Keratinocyte (primary cell): ENCODE results near the gene P2RY8.

Experiments used
- CTCF ChIP-seq, 3 experiments: IDR thresholded peaks in 1 of 3; conservative IDR thresholded peaks in 1 of 3; optimal IDR thresholded peaks in 1 of 3; 2 replicates in 2 of 3; 3 replicates in 1 of 3; pipeline versions ENCODE3 to v1.5.1; 2011; ENCODE audit warnings: low read length in 3 of 3, mild to moderate bottlenecking in 3 of 3, moderate library complexity in 2 of 3, control low read depth in 1 of 3, inconsistent platforms in 1 of 3; ENCODE audit not compliant: insufficient read depth in 2 of 3; ENCODE audit errors: extremely low read depth in 1 of 3
- EZH2 ChIP-seq: IDR thresholded peaks from one replicate; pipeline ENCODE4 v1.6.1; 2012; ENCODE audit warnings: inconsistent platforms, mild to moderate bottlenecking, low read length, moderate library complexity

GRCh38 chrX:1577845-1578244 lies 40.9 kb upstream of the P2RY8 start:
- TF ChIP-seq CTCF (optimal IDR thresholded peaks at IDR 0.05 in 1 of 3, IDR thresholded peaks at IDR 0.05 in 1 of 3, conservative IDR thresholded peaks at IDR 0.05 in 1 of 3; ENCODE audit: extremely low read depth in 1 of 3, insufficient read depth in 2 of 3, low read length in 3 of 3): no peak
- TF ChIP-seq EZH2: no peak
